H9 (cell line): ENCODE results near the gene GLOD4. TPM values are rescaled to one million over a fixed set of nuclear protein-coding genes. Genes with fewer than 3 reads are reported as not detected.

Experiments
- DNase-seq: peaks from one replicate; pipeline ENCODE4 v3.0.0-alpha.2; 2017
- H2AFZ ChIP-seq: one replicate; pipeline ENCODE4 v1.6.1; 2013; ENCODE audit warnings: mild to moderate bottlenecking, low read length, control low read depth, moderate library complexity
- H2AK5ac ChIP-seq: 2 replicates; pipeline ENCODE4 v1.6.1; 2013; ENCODE audit warnings: low read length, control low read depth, mixed read lengths; ENCODE audit not compliant: insufficient read length
- H2BK120ac ChIP-seq: one replicate; pipeline ENCODE4 v1.6.1; 2013; ENCODE audit warnings: low read depth, mild to moderate bottlenecking, low read length, control low read depth, inconsistent platforms; ENCODE audit not compliant: poor library complexity, severe bottlenecking
- H2BK12ac ChIP-seq: 2 replicates; pipeline ENCODE4 v1.6.1; 2013; ENCODE audit warnings: low read length, control low read depth, mixed read lengths, low read depth; ENCODE audit not compliant: insufficient read length
- H2BK15ac ChIP-seq: 2 replicates; pipeline ENCODE4 v1.6.1; 2013; ENCODE audit warnings: low read depth, low read length, control low read depth
- H2BK20ac ChIP-seq: one replicate; pipeline ENCODE4 v1.6.1; 2013; ENCODE audit warnings: low read depth, mild to moderate bottlenecking, low read length, control low read depth, inconsistent platforms; ENCODE audit not compliant: poor library complexity, severe bottlenecking
- H2BK5ac ChIP-seq: 2 replicates; pipeline ENCODE4 v1.6.1; 2013; ENCODE audit warnings: low read length, control low read depth, mixed read lengths; ENCODE audit not compliant: insufficient read length
- H3K14ac ChIP-seq: 2 replicates; pipeline ENCODE4 v1.6.1; 2013; ENCODE audit warnings: low read length, control low read depth; ENCODE audit not compliant: insufficient read depth
- H3K18ac ChIP-seq: 2 replicates; pipeline ENCODE4 v1.6.1; 2013; ENCODE audit warnings: low read depth, mild to moderate bottlenecking, mixed read lengths, low read length, control low read depth; ENCODE audit not compliant: insufficient read length
- H3K23ac ChIP-seq: 2 replicates; pipeline ENCODE4 v1.6.1; 2013; ENCODE audit warnings: low read length, control low read depth, mixed read lengths, low read depth; ENCODE audit not compliant: insufficient read length
- H3K23me2 ChIP-seq: 2 replicates; pipeline ENCODE4 v1.6.1; 2013; ENCODE audit warnings: low read depth, mild to moderate bottlenecking, mixed read lengths, low read length, control low read depth; ENCODE audit not compliant: insufficient read length, poor library complexity, severe bottlenecking
- H3K27ac ChIP-seq: 2 replicates; pipeline ENCODE4 v1.5.1; 2013; ENCODE audit warnings: low read length, control low read depth, mixed read lengths, low read depth; ENCODE audit not compliant: insufficient read length
- H3K27me3 ChIP-seq: 2 replicates; pipeline ENCODE4 v1.6.1; 2013; ENCODE audit warnings: low read length, control low read depth, inconsistent platforms; ENCODE audit not compliant: insufficient read depth
- H3K4ac ChIP-seq: 2 replicates; pipeline ENCODE4 v1.6.1; 2013; ENCODE audit warnings: low read depth, mild to moderate bottlenecking, control low read depth, inconsistent platforms, low read length, moderate library complexity
- H3K4me1 ChIP-seq: 2 replicates; pipeline ENCODE4 v1.6.1; 2013; ENCODE audit warnings: low read length, control low read depth, inconsistent platforms; ENCODE audit not compliant: insufficient read depth
- H3K4me2 ChIP-seq: 2 replicates; pipeline ENCODE4 v1.6.1; 2013; ENCODE audit warnings: low read length, control low read depth, mixed read lengths; ENCODE audit not compliant: insufficient read length, insufficient read depth
- H3K56ac ChIP-seq: 2 replicates; pipeline ENCODE4 v1.6.1; 2013; ENCODE audit warnings: low read depth, mild to moderate bottlenecking, mixed read lengths, low read length, control low read depth; ENCODE audit not compliant: insufficient read length
- H3K79me1 ChIP-seq: 2 replicates; pipeline ENCODE4 v1.6.1; 2013; ENCODE audit warnings: low read depth, mild to moderate bottlenecking, moderate library complexity, low read length, control low read depth, inconsistent platforms; ENCODE audit not compliant: insufficient read depth, poor library complexity, severe bottlenecking
- H3K79me2 ChIP-seq: 2 replicates; pipeline ENCODE4 v1.6.1; 2013; ENCODE audit warnings: low read length, control low read depth, inconsistent platforms; ENCODE audit not compliant: insufficient read depth
- H3K9ac ChIP-seq: 2 replicates; pipeline ENCODE4 v1.6.1; 2013; ENCODE audit warnings: low read length, control low read depth, mixed read lengths; ENCODE audit not compliant: insufficient read length; ENCODE audit errors: extremely low read depth
- H3K9me3 ChIP-seq: one replicate; pipeline ENCODE4 v1.6.1; 2013; ENCODE audit warnings: low read depth, low read length, inconsistent platforms; ENCODE audit not compliant: control insufficient read depth
- H3T11ph ChIP-seq: one replicate; pipeline ENCODE4 v1.6.1; 2013; ENCODE audit warnings: mild to moderate bottlenecking, low read length, control low read depth, inconsistent platforms
- H4K20me1 ChIP-seq: one replicate; pipeline ENCODE4 v1.6.1; 2013; ENCODE audit not compliant: control insufficient read depth, insufficient read length, insufficient read depth
- H4K5ac ChIP-seq: 2 replicates; pipeline ENCODE4 v1.6.1; 2013; ENCODE audit warnings: low read depth, mild to moderate bottlenecking, mixed read lengths, low read length, control low read depth; ENCODE audit not compliant: insufficient read length
- H4K8ac ChIP-seq: replicated peaks from 2 replicates; pipeline ENCODE4 v1.6.1; 2013; ENCODE audit warnings: low read length, control low read depth, mixed read lengths, low read depth; ENCODE audit not compliant: insufficient read length
- H4K91ac ChIP-seq: 2 replicates; pipeline ENCODE4 v1.6.1; 2013; ENCODE audit warnings: low read depth, mild to moderate bottlenecking, moderate library complexity, mixed read lengths, low read length, control low read depth; ENCODE audit not compliant: insufficient read length
- H3K27ac Mint-ChIP-seq, 3 experiments: 2 replicates in 2 of 3; 3 replicates in 1 of 3; pipeline ENCODE4 v1.8.0; 2020 to 2021; ENCODE audit warnings: mixed read lengths in 3 of 3, mild to moderate bottlenecking in 1 of 3, moderate library complexity in 1 of 3
- H3K27me3 Mint-ChIP-seq: 2 replicates; pipeline ENCODE4 v1.8.0; 2021; ENCODE audit warnings: low read depth, mild to moderate bottlenecking, moderate library complexity, mixed read lengths
- H3K36me3 Mint-ChIP-seq, 3 experiments: 2 replicates in 2 of 3; 3 replicates in 1 of 3; pipeline ENCODE4 v1.8.0; 2020 to 2021; ENCODE audit warnings: low read depth in 3 of 3, mixed read lengths in 3 of 3; ENCODE audit not compliant: insufficient read depth in 1 of 3
- H3K4me1 Mint-ChIP-seq, 2 experiments: 2 replicates each; pipeline ENCODE4 v1.8.0; 2020; ENCODE audit warnings: mixed read lengths in 2 of 2
- H3K4me3 Mint-ChIP-seq, 2 experiments: 2 replicates in 1 of 2; 3 replicates in 1 of 2; pipeline ENCODE4 v1.8.0; 2020 to 2021; ENCODE audit warnings: mild to moderate bottlenecking in 2 of 2, mixed read lengths in 2 of 2, moderate library complexity in 1 of 2
- H3K9me3 Mint-ChIP-seq, 2 experiments: 2 replicates in 1 of 2; 3 replicates in 1 of 2; pipeline ENCODE4 v1.8.0; 2020; ENCODE audit warnings: mild to moderate bottlenecking in 2 of 2, mixed read lengths in 2 of 2, moderate library complexity in 1 of 2
- WGBS: extraction: QIAGEN DNeasy Blood & Tissue Kit; methylation state at CpG from one replicate; pipeline ENCODE4 v1.1.7; 2013; ENCODE audit warnings: missing lambda C conversion rate, low lambda C conversion rate, mixed read lengths; ENCODE audit not compliant: insufficient read length; ENCODE audit errors: extremely low coverage; 5-methylcytosine and 5-hydroxymethylcytosine counted together
- total RNA-seq: library from RNA; stranded (reverse); gene quantifications from 2 replicates; pipeline ENCODE4 v1.2.1, GENCODE V29; 2021
- TF ChIP-seq, protein P1 (sequence below): fragments of 200-600 bp; sonication (generic); conservative IDR thresholded peaks from 3 replicates; pipeline ENCODE4 v1.8.0; 2021; ENCODE audit warnings: antibody characterized with exemption, mild to moderate bottlenecking

The GLOD4 gene
- total RNA-seq, 1 experiment from 2014 or later = 106 TPM

DNA sequence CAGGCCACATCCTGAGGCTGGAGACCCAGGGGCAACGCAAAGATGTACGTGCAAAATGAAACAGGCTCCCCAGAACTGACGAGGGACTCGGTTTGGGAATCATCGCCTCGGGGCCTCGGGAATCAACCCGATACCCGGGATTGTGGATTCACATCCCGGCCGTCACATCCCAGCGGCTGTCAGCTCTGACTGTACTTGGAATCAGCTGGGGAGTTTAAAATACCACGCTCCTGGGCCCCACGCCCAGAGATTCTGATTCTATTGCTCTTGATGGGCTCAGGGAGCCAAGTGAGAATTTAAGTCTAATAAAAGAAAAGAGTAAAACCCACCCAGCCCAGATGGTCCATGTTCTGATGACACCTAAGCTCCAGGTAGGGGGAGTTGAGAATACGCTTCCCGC is 42.3 kb upstream of the GLOD4 start:
- Histone ChIP-seq H3K23ac (no peak overlapping the region), H2BK15ac (no peak overlapping the region), H4K5ac (no peak overlapping the region), H4K91ac (no peak overlapping the region), H3K79me1 (peaks cover 3% of the 10 kb centered on the region), H3K79me2 (no peaks in the 10 kb centered on the region), H3K9me3 (no peaks in the 10 kb centered on the region), H3T11ph (no peak overlapping the region), H3K56ac (no peak overlapping the region), H3K27me3 (no peaks in the 10 kb centered on the region), H3K23me2 (no peaks in the 10 kb centered on the region), H4K8ac (no peak overlapping the region), H3K9ac (no peak overlapping the region), H2AK5ac (no peak overlapping the region), H3K14ac (no peak overlapping the region), H2BK120ac (no peak overlapping the region), H2BK20ac (no peak overlapping the region), H3K18ac (no peak overlapping the region), H2AFZ (no peak overlapping the region), H3K27ac (no peak overlapping the region), H3K4me2 (no peak overlapping the region), H4K20me1 (no peaks in the 10 kb centered on the region), H2BK12ac (no peak overlapping the region), H2BK5ac (no peak overlapping the region), H3K4me1 (no peaks in the 10 kb centered on the region), H3K4ac (no peak overlapping the region)
- TF ChIP-seq, protein P1, sequence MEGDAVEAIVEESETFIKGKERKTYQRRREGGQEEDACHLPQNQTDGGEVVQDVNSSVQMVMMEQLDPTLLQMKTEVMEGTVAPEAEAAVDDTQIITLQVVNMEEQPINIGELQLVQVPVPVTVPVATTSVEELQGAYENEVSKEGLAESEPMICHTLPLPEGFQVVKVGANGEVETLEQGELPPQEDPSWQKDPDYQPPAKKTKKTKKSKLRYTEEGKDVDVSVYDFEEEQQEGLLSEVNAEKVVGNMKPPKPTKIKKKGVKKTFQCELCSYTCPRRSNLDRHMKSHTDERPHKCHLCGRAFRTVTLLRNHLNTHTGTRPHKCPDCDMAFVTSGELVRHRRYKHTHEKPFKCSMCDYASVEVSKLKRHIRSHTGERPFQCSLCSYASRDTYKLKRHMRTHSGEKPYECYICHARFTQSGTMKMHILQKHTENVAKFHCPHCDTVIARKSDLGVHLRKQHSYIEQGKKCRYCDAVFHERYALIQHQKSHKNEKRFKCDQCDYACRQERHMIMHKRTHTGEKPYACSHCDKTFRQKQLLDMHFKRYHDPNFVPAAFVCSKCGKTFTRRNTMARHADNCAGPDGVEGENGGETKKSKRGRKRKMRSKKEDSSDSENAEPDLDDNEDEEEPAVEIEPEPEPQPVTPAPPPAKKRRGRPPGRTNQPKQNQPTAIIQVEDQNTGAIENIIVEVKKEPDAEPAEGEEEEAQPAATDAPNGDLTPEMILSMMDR = no peak
- Mint-ChIP-seq H3K27me3 (no peaks in the 10 kb centered on the region), H3K9me3 (no peaks in the 10 kb centered on the region), H3K27ac (peak overlapping the region in 1 of 3 experiments; percentile 59; a peak in 1 of 7 replicates), H3K36me3 (peaks cover 30 to 45% (median 44%) of the 10 kb centered on the region in 3 experiments), H3K4me3 (no peak overlapping the region), H3K4me1 (no peaks in the 10 kb centered on the region)
- no peak for DNase-seq
- WGBS = no CpG with 5 or more reads among the region's 16 CpGs
